Measurements from ENCODE around the gene PKHD1.

The PKHD1 gene

GRCh38 chr6:52087498-52087999 is at the start of gene PKHD1:
Gene PKHD1, minus strand, starts transcription at chr6:52087613. Its CDS starts 2,680 bp downstream, at chr6:52084933.
- no peak for DNase-seq (ENCODE audit: low read depth, low spot score)

GRCh38 chr6:52136934-52137467 is 49.6 kb upstream of the PKHD1 start:
- DNase-seq (ENCODE audit: low read depth, low spot score), result no peak

- no peak for DNase-seq (ENCODE audit: low read depth, low spot score)
Measured at GRCh38 chr6:52136055-52136454, 48.6 kb upstream of the PKHD1 start.

- DNase-seq (ENCODE audit: low read depth, low spot score), result no peak
Measured at GRCh38 chr6:52135217-52135616, 47.8 kb upstream of the PKHD1 start.

- DNase-seq (ENCODE audit: low read depth, low spot score), result no peak
Measured at GRCh38 chr6:52134011-52134410, 46.6 kb upstream of the PKHD1 start.

- DNase-seq (ENCODE audit: low read depth, low spot score), result no peak
Measured at GRCh38 chr6:52133324-52133723, 45.9 kb upstream of the PKHD1 start.

GRCh38 chr6:52132292-52132691 is 44.9 kb upstream of the PKHD1 start:
- DNase-seq (ENCODE audit: low read depth, low spot score), result no peak

GRCh38 chr6:52130440-52130839 is 43.0 kb upstream of the PKHD1 start:
- no peak for DNase-seq (ENCODE audit: low read depth, low spot score)

GRCh38 chr6:52127957-52128356 is 40.5 kb upstream of the PKHD1 start:
- no peak for DNase-seq (ENCODE audit: low read depth, low spot score)

- DNase-seq (ENCODE audit: low read depth, low spot score), result no peak
Measured at GRCh38 chr6:52126231-52126630, 38.8 kb upstream of the PKHD1 start.

GRCh38 chr6:52125572-52125971 is 38.2 kb upstream of the PKHD1 start:
- DNase-seq (ENCODE audit: low read depth, low spot score), result no peak

GRCh38 chr6:52125139-52125538 is 37.7 kb upstream of the PKHD1 start:
- no peak for DNase-seq (ENCODE audit: low read depth, low spot score)

- no peak for DNase-seq (ENCODE audit: low read depth, low spot score)
Measured at GRCh38 chr6:52124126-52125121, 37.0 kb upstream of the PKHD1 start.

- no peak for DNase-seq (ENCODE audit: low read depth, low spot score)
Measured at GRCh38 chr6:52123251-52123650, 35.8 kb upstream of the PKHD1 start.

GRCh38 chr6:52117352-52117751 is 29.9 kb upstream of the PKHD1 start:
- no peak for DNase-seq (ENCODE audit: low read depth, low spot score)

- no peak for DNase-seq (ENCODE audit: low read depth, low spot score)
Measured at GRCh38 chr6:52116605-52116948, 29.2 kb upstream of the PKHD1 start.

- no peak for DNase-seq (ENCODE audit: low read depth, low spot score)
Measured at GRCh38 chr6:52115891-52116604, 28.6 kb upstream of the PKHD1 start.

- no peak for DNase-seq (ENCODE audit: low read depth, low spot score)
Measured at GRCh38 chr6:52115145-52115741, 27.8 kb upstream of the PKHD1 start.

- no peak for DNase-seq (ENCODE audit: low read depth, low spot score)
Measured at GRCh38 chr6:52109171-52109571, 21.8 kb upstream of the PKHD1 start.

GRCh38 chr6:52108128-52108527 is 20.7 kb upstream of the PKHD1 start:
- no peak for DNase-seq (ENCODE audit: low read depth, low spot score)

- no peak for DNase-seq (ENCODE audit: low read depth, low spot score)
Measured at GRCh38 chr6:52106994-52107393, 19.6 kb upstream of the PKHD1 start.

GRCh38 chr6:52104979-52105378 is 17.6 kb upstream of the PKHD1 start:
- no peak for DNase-seq (ENCODE audit: low read depth, low spot score)
